ENCODE results near the gene SLC27A2.
"Not testable (repeated sequence)": the region's sequence is repeated elsewhere in the genome, so short reads cannot be mapped to it uniquely, and the experiment has no call there.

SLC27A2 gene

DNA sequence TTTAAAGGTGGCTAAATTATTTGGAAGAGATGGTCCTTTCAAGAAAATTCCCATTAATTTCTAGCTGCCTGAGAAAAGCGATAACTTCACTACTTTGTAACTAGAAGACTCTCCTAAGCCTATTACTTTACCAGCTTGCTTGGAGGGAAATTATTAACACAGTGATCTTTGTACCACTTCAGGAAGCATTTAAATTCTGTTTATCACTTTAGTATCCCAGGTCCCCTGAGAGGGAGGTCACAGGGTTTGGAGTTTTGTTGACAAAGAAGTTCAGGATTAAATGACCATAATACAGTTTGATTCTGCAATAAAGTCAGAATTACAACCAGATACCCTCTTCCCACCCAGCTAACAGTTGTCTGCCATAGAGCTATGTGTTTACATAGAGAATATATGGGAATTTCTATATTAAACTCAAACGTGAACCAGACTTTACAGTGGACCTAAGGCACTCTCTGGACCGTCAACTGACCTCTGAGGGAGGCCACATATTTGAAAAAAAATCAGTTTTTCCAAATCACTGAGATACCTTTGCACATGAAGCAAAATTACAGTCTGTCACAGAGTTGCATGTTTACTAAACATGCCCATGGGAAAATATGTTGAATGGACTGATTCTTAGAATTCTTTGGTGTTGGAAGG is 3.0 kb downstream of the SLC27A2 start:
- TF ChIP-seq, protein P1, sequence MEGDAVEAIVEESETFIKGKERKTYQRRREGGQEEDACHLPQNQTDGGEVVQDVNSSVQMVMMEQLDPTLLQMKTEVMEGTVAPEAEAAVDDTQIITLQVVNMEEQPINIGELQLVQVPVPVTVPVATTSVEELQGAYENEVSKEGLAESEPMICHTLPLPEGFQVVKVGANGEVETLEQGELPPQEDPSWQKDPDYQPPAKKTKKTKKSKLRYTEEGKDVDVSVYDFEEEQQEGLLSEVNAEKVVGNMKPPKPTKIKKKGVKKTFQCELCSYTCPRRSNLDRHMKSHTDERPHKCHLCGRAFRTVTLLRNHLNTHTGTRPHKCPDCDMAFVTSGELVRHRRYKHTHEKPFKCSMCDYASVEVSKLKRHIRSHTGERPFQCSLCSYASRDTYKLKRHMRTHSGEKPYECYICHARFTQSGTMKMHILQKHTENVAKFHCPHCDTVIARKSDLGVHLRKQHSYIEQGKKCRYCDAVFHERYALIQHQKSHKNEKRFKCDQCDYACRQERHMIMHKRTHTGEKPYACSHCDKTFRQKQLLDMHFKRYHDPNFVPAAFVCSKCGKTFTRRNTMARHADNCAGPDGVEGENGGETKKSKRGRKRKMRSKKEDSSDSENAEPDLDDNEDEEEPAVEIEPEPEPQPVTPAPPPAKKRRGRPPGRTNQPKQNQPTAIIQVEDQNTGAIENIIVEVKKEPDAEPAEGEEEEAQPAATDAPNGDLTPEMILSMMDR (IDR thresholded peaks at IDR 0.05; ENCODE audit: low read depth, low read length): no peak
- H3K4me3 ChIP-seq (ENCODE audit: low read depth, low read length): no peak overlapping the region

DNA sequence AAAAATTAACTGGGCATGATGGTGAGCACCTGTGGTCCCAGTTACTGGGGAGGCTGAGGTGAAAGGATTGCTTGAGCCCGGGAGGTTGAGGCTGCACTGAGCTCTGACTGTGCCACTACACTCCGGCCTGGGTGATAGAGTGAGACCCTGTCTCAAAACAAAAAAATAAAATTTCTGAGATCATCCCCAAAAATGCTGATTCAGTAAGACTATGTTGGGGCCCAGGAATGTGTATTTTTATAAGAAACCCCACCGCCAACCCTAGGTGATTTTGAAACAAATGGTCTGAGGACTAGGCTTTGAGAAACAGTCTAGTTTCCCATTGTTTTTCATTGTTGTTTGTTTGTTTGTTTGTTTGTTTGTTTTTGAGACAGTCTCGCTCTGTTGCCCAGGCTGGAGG is 4.1 kb downstream of the SLC27A2 start:
- TF ChIP-seq, protein P1 (IDR thresholded peaks at IDR 0.05; ENCODE audit: low read depth, low read length): no peak
- no peak overlapping the region for H3K4me3 ChIP-seq (ENCODE audit: low read depth, low read length)

DNA sequence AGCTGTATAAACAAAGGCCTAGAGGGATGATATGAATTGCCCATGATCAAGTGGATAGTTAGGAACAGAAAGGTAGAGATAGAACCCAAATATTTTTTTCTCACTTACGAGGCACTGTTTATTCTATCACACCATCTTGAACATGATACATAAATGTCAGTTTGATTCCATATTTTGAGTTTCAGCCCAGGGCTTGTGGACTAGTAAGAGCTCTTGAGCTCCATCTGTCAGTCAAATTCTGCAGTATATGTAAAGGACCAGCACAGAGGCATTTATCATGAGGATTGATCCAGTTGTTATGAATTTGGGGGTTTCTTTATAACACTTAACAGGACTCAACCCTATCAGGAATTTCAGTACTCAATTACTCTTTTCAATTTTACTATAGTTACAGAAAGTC is 4.8 kb downstream of the SLC27A2 start:
- H3K4me3 ChIP-seq (ENCODE audit: low read depth, low read length): no peak overlapping the region
- TF ChIP-seq, protein P1 (IDR thresholded peaks at IDR 0.05; ENCODE audit: low read depth, low read length): no peak

DNA sequence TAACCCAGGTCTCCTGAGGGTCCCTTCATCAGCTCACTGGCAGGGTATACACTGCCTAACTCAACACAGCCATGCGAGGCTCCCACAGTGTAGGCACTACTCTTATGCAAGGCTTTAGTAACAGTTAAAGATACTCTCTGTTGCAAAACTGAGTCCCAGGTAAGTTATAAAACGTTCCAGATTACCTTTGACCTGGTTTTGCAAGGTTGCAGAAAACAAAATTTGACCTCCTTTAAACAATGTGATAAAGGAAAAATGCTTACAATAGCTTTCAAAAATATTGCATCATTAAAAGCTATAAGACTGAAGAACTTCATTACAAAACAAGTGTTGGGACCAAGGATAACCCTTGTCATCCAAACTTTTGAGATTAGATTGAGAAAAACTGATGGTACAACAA is 5.5 kb downstream of the SLC27A2 start:
- H3K4me3 ChIP-seq (ENCODE audit: low read depth, low read length): no peak overlapping the region
- TF ChIP-seq, protein P1 (IDR thresholded peaks at IDR 0.05; ENCODE audit: low read depth, low read length): no peak

DNA sequence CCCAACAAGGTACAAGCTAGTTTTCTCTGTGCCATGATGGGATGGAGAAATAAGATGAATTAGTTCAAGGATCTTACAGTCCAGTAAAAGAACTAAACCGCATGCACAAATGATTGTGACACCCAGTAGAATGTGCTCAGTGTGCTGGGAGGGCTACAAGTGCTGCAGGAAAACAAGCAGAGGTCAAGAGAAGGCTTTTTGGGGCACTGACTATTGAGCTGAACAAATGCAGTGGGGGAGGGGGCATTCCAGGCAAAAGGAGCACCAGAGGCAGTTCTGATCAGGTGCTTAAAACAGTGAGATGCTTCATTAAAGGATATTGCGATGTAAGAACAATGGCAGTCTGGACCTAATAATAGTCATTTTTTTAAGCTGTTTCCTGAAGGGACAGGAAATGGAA is 6.0 kb downstream of the SLC27A2 start:
- H3K4me3 ChIP-seq (ENCODE audit: low read depth, low read length): no peak overlapping the region
- TF ChIP-seq, protein P1 (IDR thresholded peaks at IDR 0.05; ENCODE audit: low read depth, low read length): no peak

DNA sequence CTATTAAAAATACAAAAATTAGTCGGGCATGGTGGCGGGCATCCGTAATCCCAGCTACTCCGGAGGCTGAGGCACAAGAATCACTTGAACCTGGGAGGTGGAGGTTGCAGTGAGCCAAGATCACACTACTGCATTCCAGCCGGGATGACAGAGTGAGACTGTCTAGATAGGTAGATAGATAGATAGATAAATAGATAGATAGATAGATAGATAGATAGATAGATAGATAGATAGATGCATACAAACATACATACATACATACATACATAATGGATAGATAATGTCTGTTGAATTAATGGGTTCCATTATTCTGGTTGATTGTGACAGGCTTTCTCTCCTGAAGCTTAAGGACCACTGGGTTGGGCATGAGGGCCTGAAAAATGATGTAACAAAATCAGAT is 6.8 kb downstream of the SLC27A2 start:
- not testable (repeated sequence) for H3K4me3 ChIP-seq (ENCODE audit: low read depth, low read length)

DNA sequence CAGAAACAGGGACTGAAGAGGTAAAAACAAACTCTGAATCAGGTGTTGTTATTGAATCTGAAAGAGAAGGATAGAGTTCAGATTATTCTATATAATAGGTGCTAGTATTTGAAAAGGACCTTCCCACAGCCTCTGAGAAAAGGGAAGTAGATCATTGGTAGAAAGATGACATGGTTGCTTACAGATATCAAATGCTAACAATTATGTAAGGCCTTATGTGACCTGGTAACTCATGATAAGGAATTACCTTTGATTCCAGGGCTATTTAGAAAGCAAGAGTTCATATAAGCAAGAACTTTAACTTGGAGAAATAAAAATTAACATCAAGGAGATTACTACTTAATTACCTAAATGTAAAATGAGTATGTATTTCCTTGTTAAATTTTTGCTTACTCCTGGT is 7.6 kb downstream of the SLC27A2 start:
- TF ChIP-seq, protein P1 (IDR thresholded peaks at IDR 0.05; ENCODE audit: low read depth, low read length): no peak
- no peak overlapping the region for H3K4me3 ChIP-seq (ENCODE audit: low read depth, low read length)

DNA sequence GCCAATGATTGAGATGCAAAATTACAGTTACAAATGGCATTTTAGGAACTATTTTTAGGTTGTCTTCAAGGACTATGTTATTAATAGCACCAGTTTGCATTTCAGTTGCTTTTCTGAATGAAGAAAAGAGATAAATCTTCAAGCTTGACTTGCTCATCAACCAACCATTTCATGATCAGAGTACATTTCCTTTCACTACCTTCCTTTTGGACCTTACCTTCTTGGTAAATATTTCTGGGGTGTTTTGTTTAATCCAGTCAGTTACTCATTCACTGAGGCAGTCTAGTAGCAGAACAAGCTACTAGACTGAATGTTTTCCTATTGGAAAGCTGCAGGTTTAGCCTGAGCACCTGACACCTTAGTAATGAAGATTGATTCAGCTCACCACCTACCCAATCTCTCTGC is 8.2 kb downstream of the SLC27A2 start:
- TF ChIP-seq, protein P1 (IDR thresholded peaks at IDR 0.05; ENCODE audit: low read depth, low read length): no peak
- no peak overlapping the region for H3K4me3 ChIP-seq (ENCODE audit: low read depth, low read length)
